Stimulated activated CD4-positive, alpha-beta T cell treated with anti-CD3 and anti-CD28 coated beads, Interleukin-2, amount 100 ng/mL, for 4 hours (primary cell): ENCODE results near the gene KLHDC3.
A peak's percentile ranks its signal among the peaks of the same experiment; 100 is the strongest.

Experiments used
- DNase-seq: peaks from one replicate; pipeline ENCODE4 v3.0.0-alpha.2; 2020; ENCODE audit warnings: low read depth

Gene KLHDC3

GRCh38 chr6:43058531-43058930 lies 44.5 kb downstream of the KLHDC3 start:
- no peak for DNase-seq

- peak; percentile 94 for DNase-seq
Observed at GRCh38 chr6:43059168-43060033, 45.4 kb downstream of the KLHDC3 start, which contains the start of the genes KLC4 and MRPL2. Gene KLC4 (plus strand): TSS chr6:43059631. CDS start chr6:43061336, 1,705 bp downstream. Gene MRPL2 (minus strand): TSS chr6:43059434. CDS start chr6:43059381, 53 bp downstream.

GRCh38 chr6:43060034-43060754 lies 46.1 kb downstream of the KLHDC3 start:
- no peak for DNase-seq

- DNase-seq: no peak
Observed at GRCh38 chr6:43060755-43061633, 46.9 kb downstream of the KLHDC3 start.

GRCh38 chr6:43061861-43062260 lies 47.8 kb downstream of the KLHDC3 start:
- no peak for DNase-seq

- DNase-seq: no peak
Observed at GRCh38 chr6:43062818-43063217, 48.8 kb downstream of the KLHDC3 start.

- no peak for DNase-seq
Observed at GRCh38 chr6:43070028-43070632, 56.1 kb downstream of the KLHDC3 start.
